C4-2B (cell line): ENCODE data around the gene LRRC41.

Experiments used
- H3K27ac ChIP-seq: fragments of 450-650 bp; 2 replicates; pipeline ENCODE4 v1.5.1; 2017
- CTCF ChIP-seq: fragments of 450-650 bp; conservative IDR thresholded peaks from 2 replicates; pipeline ENCODE4 v1.5.1; 2017; ENCODE audit warnings: mild to moderate bottlenecking
- ZFX ChIP-seq: fragments of 450-650 bp; IDR thresholded peaks from 2 replicates; pipeline ENCODE4 v1.6.1; 2017

The LRRC41 gene

DNA sequence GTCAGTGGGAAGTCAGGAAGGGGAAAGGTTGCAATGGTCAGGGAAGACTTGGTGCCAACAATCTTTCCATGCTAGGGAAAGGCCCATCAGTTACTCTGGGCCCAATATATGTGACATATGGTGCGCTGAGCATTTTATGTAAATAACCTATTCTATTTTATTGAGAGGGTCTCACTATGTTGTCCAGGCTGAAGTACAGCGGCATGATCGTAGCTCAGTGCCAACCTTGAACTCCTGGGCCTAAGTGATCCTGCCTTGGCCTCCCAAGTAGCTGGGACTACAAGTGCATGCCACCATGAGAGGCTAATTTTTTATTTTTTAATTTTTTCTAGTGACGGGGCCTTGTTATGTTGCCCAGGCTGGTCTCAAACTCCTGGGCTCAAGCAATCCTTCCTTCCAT lies 6.9 kb upstream of the LRRC41 start:
- H3K27ac ChIP-seq = no peak overlapping the region
- TF ChIP-seq ZFX (no peak), CTCF (no peak)

- H3K27ac ChIP-seq = no peak overlapping the region
- TF ChIP-seq ZFX = no peak
- no peak for TF ChIP-seq CTCF
These were observed 6.2 kb upstream of the LRRC41 start for GRCh38 chr1:46309401-46310159.

DNA sequence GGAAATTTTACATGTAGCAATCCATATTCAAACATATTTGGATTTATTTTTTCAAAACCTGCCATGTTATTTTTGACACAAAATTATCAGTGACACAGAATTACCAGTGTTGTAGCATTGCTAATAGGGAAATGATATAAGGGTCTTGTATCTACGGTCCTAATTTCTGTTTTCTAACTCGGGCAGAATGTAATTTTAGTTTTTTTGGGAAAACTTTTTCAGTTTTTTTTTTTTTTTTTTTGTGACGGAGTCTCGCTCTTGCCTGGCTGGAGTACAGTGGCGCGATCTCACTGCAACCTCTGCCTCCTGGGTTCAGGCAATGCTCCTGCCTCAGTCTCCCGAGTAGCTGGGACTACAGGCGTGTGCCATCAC lies 2.7 kb upstream of the LRRC41 start:
- peak overlapping the region; percentile 98 for H3K27ac ChIP-seq
- no peak for TF ChIP-seq ZFX
- TF ChIP-seq CTCF = no peak

- H3K27ac ChIP-seq = peak overlapping the region; percentile 98
- TF ChIP-seq CTCF (no peak), ZFX (no peak)
These were observed 483 bp upstream of the LRRC41 start for GRCh38 chr1:46303872-46304326.

DNA sequence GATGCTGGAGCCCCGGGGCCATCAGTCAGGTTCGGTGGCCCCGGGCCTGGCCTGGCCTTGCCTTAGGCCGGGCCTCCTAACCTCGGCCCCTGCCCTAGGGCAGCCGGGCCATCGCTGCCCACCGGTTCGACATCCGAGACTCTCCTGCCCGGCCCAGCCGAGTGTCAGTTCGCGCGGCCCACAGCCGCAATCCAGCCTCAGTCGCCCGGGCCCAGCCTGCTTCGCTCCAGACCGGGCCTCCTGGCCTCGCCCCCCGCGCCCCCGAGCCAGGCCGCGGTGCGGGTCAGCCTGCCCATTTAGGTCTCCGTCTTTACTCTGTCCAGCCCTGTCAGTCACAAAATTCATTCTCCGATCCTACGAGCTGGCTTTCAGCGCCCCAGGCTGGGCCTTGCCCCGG lies 777 bp downstream of the LRRC41 start:
- TF ChIP-seq CTCF = no peak
- peak; percentile 99 for TF ChIP-seq ZFX

GRCh38 chr1:46301808-46302640 lies 1.4 kb downstream of the LRRC41 start:
- peak overlapping the region; percentile 98 for H3K27ac ChIP-seq

More for the DNA sequence above, 777 bp downstream of the LRRC41 start:
- H3K27ac ChIP-seq = peak overlapping the region; percentile 98

More at GRCh38 chr1:46301808-46302640, 1.4 kb downstream of the LRRC41 start:
- TF ChIP-seq CTCF (no peak; the same call in 1 of the 2 replicates), ZFX (peak; percentile 96)
